ENCODE data around the gene TTC6. TPM values are rescaled to one million over a fixed set of nuclear protein-coding genes. Genes with fewer than 3 reads are reported as not detected.

The TTC6 gene
- total RNA-seq, 1 experiment from 2014 or later = not detected

DNA sequence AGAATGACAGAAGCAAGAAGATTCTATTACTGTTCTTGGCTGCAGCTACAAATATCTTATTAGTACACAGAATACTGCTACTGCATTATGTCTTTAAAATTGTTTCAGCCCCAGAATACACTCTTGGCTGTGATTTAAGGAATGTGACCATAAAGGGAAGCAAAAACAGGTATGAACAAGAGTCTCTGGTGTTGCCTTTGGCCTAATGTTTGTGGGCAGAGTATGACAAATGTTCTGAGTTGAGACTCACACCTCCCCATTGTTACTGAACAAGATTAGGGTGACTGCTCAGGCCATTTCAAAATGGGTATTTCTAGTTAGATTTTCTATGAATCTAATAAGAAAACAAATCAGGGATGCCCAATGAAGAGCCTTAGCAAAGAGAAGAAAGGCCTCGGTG is 28.5 kb downstream of the TTC6 start:
- DNase-seq (ENCODE audit: low read depth) = no peak

DNA sequence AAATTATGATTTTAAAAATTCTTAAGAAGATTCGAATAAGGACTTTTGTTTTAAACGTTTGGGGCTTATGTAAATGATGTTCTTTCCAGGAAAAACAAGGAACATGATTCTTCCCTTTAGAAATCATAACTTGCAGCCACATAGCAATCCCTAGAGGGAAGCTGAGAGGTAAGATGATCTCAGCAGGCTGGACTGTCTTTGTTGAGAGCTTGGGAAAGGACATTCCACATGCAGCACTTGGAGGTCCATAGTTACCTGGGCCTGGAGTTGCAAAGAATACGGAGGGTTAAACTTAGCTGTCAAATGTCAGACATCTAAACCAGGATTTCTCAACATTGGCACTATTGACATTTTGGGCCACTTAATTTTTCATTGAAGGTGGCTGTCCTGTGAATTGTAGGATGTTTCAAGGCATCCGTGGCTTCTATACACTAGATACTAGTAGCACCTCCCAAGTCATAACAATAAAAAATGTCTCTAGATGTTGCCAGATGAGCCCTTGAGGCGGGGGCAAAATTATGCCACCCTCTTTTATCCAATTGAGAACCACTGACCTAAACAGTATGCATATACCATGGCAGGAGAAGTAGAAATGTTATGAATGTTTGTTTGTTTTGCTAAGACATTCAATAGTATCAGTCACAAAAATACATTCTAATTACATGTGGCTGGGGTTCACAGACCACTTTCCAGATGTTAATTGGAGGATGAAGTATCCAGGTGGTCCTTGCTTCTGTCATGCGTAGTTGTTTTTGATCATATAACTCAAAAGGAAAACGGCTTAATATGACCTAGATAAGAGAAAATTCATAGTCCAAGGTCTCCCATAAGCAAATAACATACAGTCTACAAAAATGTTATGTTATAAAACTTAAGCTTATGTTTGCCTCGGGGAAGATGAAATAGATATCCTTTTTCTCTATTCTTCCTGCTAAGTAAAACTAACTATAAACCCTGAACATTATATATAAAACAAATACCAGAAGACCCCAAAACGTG is 30.5 kb downstream of the TTC6 start:
- no peak for DNase-seq (ENCODE audit: low read depth)

DNA sequence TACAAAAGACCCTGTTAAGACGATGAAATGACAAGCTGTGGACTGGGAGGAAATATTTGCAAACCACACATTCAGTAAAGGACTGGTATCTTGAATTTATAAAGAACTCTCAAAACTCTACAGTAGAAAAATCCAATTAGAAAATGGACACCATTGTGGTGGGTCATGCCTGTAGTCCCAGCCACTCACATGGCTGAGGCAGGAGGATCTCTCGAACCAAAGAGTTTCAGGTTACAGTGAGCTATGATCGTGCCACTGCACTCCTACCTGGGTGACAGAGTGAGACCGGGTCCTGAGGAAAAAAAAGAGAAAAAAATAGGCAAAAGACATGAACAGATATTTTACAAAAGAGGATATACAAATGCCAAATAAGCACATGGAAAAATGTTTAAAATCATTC is 41.9 kb downstream of the TTC6 start:
- DNase-seq (ENCODE audit: low read depth) = no peak

DNA sequence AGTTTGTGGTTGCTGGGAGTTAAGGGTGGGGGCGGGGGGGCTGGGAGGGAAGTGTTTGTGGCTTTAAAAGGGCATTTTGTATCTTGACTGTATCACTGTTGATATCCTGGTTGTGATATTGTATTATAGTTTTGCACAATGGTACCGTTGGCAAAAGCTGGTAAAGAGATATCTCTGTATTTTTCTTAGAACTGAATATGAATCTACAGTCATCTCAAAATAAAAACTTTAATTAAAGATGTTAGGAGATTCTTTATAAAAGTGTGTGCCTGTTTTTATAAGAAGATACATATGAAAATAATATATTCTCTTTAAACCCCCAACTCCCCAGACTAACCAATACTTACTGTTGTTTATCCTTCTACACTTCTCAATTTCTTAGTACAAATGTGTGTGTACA is 43.2 kb downstream of the TTC6 start:
- no peak for DNase-seq (ENCODE audit: low read depth)

DNA sequence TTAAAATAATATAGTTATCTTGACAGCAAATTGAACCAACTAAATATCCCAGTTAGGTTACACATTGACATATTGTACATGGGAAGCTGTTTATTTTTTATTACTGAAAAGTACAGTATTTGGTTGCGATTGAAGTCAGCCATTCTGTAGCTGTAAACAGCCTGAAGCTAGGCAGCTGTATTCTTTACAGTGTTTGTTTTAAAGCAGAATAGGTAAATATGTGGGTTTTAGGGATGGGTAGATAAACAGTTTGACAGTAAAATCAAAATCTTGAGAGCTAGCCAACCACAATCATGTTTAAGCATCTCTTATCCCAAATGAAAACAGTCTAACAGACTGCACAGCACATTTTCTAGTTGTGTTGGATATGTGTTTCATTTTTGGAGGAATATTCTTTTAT is 45.7 kb downstream of the TTC6 start:
- DNase-seq (ENCODE audit: low read depth) = no peak

DNA sequence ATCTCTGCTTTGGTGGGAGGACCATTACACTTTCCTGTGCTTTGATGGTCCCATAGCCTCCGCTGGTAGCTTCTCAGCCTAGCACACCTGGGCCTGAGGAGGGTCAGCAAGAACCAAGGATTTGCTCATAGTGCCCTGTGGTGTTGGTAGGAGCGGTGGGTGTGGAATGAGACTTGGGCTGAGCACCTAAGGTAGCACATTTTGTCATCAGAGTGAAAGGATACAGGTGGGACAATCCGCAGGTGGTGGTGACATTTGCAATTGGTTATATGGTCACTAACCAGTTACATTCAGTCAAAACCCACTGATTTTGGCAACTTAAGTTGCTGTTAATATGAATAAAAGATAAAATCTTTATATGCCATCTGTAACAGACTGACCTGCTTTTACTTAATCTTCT is 46.7 kb downstream of the TTC6 start:
- DNase-seq (ENCODE audit: low read depth) = no peak

DNA sequence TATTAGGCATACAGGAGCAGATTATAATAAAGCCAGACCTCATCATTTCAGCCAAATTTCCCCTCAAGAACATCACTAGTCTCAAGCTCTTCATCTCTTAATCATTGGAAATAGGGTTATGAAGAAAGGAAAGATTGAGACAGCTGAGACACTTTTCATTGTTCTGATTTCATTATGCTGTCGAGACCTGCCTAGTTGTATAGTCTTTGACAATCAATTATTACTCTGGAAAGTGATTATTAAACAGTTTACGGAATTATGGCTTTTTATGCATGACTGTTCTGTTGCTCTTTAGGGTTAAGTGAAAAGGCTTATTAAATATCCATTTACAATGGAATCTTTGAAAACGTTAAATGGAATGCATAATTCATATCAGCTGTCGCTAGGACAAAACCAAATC is 48.3 kb downstream of the TTC6 start:
- no peak for DNase-seq (ENCODE audit: low read depth)

Other genes starting within 250 kb of the TTC6 start
- 2.7 and 3.2 TPM in 2 replicates for gene FOXA1, start 380 bp upstream of the TTC6 start, total RNA-seq (2014; rRNA removed; shearing (Covaris generic))